ENCODE data around the gene RAB18. TPM values are rescaled to one million over a fixed set of nuclear protein-coding genes. Genes with fewer than 3 reads are reported as not detected.

The RAB18 gene
- total RNA-seq, 1 donor: 47.8 TPM

DNA sequence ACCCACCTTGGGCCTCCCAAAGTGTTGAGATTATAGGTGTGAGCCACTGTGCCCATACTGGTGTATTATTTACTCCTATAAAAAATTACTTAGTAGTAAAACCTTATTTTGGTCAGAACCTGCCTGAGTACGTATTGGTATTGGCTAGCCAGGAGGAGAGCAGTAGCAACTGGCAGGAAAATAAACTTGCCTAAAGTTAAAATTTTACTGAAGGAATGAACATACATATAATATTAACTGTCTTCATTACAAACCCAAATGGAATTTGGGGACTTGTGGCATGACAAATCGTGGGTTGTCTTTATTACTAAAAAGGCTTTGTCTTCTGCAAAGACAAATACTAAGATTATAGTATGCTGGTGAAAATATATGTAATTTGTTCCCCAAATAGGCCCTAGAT, 8.4 kb downstream of the RAB18 start:
- Histone ChIP-seq H3K4me1 (ENCODE audit: insufficient read depth, low read length) (peaks cover 17% of the 10 kb centered on the region), H3K36me3 (ENCODE audit: insufficient read depth, low read length) (peaks cover 17% of the 10 kb centered on the region), H3K79me2 (ENCODE audit: insufficient read depth, low read length) (peaks cover 85% of the 10 kb centered on the region), H3K27me3 (ENCODE audit: insufficient read depth, low read length) (no peaks in the 10 kb centered on the region), H3K27ac (ENCODE audit: low read depth, low read length) (no peak overlapping the region), H2AFZ (ENCODE audit: low read length) (no peak overlapping the region), H3K4me2 (ENCODE audit: insufficient read depth, low read length) (no peak overlapping the region), H4K20me1 (ENCODE audit: insufficient read depth, low read length) (peaks cover 28% of the 10 kb centered on the region), H3K9me3 (ENCODE audit: low read depth, low read length) (no peaks in the 10 kb centered on the region), H3K4me3 (ENCODE audit: insufficient read depth, low read length) (no peak overlapping the region)
- TF ChIP-seq, protein P1, sequence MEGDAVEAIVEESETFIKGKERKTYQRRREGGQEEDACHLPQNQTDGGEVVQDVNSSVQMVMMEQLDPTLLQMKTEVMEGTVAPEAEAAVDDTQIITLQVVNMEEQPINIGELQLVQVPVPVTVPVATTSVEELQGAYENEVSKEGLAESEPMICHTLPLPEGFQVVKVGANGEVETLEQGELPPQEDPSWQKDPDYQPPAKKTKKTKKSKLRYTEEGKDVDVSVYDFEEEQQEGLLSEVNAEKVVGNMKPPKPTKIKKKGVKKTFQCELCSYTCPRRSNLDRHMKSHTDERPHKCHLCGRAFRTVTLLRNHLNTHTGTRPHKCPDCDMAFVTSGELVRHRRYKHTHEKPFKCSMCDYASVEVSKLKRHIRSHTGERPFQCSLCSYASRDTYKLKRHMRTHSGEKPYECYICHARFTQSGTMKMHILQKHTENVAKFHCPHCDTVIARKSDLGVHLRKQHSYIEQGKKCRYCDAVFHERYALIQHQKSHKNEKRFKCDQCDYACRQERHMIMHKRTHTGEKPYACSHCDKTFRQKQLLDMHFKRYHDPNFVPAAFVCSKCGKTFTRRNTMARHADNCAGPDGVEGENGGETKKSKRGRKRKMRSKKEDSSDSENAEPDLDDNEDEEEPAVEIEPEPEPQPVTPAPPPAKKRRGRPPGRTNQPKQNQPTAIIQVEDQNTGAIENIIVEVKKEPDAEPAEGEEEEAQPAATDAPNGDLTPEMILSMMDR (IDR thresholded peaks at IDR 0.05; ENCODE audit: extremely low read depth, low read depth, low read length): no peak
- DNase-seq (ENCODE audit: insufficient read length, low spot score, missing footprints): no peak

DNA sequence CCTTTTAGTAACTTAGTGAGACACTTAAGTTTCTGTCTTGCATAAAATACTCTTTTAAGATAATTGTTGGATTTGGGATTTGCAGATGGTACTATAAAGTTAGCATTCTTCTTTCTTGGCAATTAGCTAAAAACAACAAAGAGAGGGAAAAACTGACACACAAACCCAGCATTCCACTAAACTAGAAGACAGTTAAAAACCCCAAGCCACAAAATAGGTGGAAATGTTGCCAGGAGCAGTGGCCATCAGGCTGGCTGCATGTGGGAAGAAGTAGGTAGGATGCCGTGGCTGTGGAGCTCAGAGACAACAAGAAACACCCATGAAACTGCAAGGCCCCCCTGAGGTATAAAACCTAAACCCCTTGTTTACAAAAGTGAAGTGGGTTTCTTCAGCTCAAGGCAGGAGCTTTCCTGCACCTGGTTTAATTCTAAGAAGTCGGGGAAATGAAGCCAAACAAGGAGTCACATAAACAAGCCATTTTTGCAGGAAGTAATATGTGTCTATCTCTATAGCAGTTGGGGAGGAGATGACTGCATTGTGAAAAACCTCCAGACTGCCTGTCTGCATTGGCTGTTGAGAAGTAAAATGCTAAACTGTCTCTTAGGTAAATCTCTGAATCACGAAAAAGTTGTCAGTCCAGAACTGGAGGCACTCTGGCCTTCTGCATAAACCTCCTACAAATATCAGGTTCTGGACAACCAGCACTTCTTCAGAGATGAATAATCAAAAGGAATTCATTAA, 9.5 kb downstream of the RAB18 start:
- Histone ChIP-seq H3K9me3 (ENCODE audit: low read depth, low read length) (no peaks in the 10 kb centered on the region), H3K4me2 (ENCODE audit: insufficient read depth, low read length) (peak overlapping the region; percentile 33), H4K20me1 (ENCODE audit: insufficient read depth, low read length) (peaks cover 26% of the 10 kb centered on the region), H3K4me3 (ENCODE audit: insufficient read depth, low read length) (no peak overlapping the region), H2AFZ (ENCODE audit: low read length) (no peak overlapping the region), H3K4me1 (ENCODE audit: insufficient read depth, low read length) (peaks cover 17% of the 10 kb centered on the region), H3K27me3 (ENCODE audit: insufficient read depth, low read length) (no peaks in the 10 kb centered on the region), H3K36me3 (ENCODE audit: insufficient read depth, low read length) (peaks cover 17% of the 10 kb centered on the region), H3K79me2 (ENCODE audit: insufficient read depth, low read length) (peaks cover 85% of the 10 kb centered on the region), H3K27ac (ENCODE audit: low read depth, low read length) (peak overlapping the region; percentile 25)
- TF ChIP-seq, protein P1 (IDR thresholded peaks at IDR 0.05; ENCODE audit: extremely low read depth, low read depth, low read length): no peak
- peak; percentile 78 for DNase-seq (ENCODE audit: insufficient read length, low spot score, missing footprints)

DNA sequence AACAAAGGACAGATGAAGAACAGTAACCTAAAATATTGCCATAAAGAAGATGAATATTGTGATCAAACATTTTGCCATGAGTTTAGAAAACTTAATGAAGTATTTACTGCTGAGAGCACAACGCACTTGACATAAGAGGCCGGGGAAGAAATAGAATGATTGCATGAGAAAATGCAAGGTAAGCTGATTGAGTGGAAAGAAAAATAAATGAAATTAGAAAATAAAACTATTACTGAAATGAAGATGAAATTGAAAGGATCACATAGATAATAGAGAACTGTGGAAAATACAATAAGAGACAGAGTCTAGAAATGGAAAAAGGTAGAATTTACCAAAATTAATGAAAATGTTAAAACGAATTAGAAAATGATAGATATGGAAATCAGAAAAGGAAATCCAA, 10.1 kb downstream of the RAB18 start:
- no peak for DNase-seq (ENCODE audit: insufficient read length, low spot score, missing footprints)
- peaks cover 14% of the 10 kb centered on the region for H3K36me3 ChIP-seq (ENCODE audit: insufficient read depth, low read length)
- peaks cover 17% of the 10 kb centered on the region for H3K4me1 ChIP-seq (ENCODE audit: insufficient read depth, low read length)
- TF ChIP-seq, protein P1 (IDR thresholded peaks at IDR 0.05; ENCODE audit: extremely low read depth, low read depth, low read length): no peak
- H3K9me3 ChIP-seq (ENCODE audit: low read depth, low read length): no peaks in the 10 kb centered on the region
- H3K27ac ChIP-seq (ENCODE audit: low read depth, low read length): peak overlapping the region; percentile 25
- no peak overlapping the region for H2AFZ ChIP-seq (ENCODE audit: low read length)
- no peaks in the 10 kb centered on the region for H3K27me3 ChIP-seq (ENCODE audit: insufficient read depth, low read length)
- no peak overlapping the region for H3K4me3 ChIP-seq (ENCODE audit: insufficient read depth, low read length)
- peak overlapping the region; percentile 33 for H3K4me2 ChIP-seq (ENCODE audit: insufficient read depth, low read length)
- peaks cover 20% of the 10 kb centered on the region for H4K20me1 ChIP-seq (ENCODE audit: insufficient read depth, low read length)
- peaks cover 85% of the 10 kb centered on the region for H3K79me2 ChIP-seq (ENCODE audit: insufficient read depth, low read length)

DNA sequence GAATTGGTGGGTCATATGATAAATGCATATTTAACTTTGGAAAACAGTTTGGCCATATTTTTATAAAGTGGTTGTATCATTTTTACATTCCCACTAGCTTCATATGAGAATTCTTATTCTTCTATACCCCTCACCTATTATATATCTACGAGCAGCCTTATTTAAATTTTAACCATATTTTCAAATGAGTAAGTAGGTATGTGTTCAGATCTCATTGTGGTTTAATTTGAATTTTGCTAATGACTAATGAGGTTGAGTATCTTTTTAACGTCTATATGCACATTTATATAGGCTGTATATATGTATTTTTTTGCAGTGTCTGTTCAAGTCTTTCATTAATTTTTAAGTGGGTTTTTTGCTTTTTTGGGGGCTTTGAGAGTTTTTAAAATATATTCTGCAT, 14.2 kb downstream of the RAB18 start:
- H3K4me3 ChIP-seq (ENCODE audit: insufficient read depth, low read length): no peak overlapping the region
- peaks cover 10% of the 10 kb centered on the region for H3K4me1 ChIP-seq (ENCODE audit: insufficient read depth, low read length)
- H3K4me2 ChIP-seq (ENCODE audit: insufficient read depth, low read length): no peak overlapping the region
- H3K36me3 ChIP-seq (ENCODE audit: insufficient read depth, low read length): no peaks in the 10 kb centered on the region
- TF ChIP-seq, protein P1 (IDR thresholded peaks at IDR 0.05; ENCODE audit: extremely low read depth, low read depth, low read length): no peak
- DNase-seq (ENCODE audit: insufficient read length, low spot score, missing footprints): no peak
- H3K27me3 ChIP-seq (ENCODE audit: insufficient read depth, low read length): no peaks in the 10 kb centered on the region
- peaks cover 34% of the 10 kb centered on the region for H4K20me1 ChIP-seq (ENCODE audit: insufficient read depth, low read length)
- no peak overlapping the region for H3K27ac ChIP-seq (ENCODE audit: low read depth, low read length)
- no peaks in the 10 kb centered on the region for H3K9me3 ChIP-seq (ENCODE audit: low read depth, low read length)
- no peak overlapping the region for H2AFZ ChIP-seq (ENCODE audit: low read length)
- H3K79me2 ChIP-seq (ENCODE audit: insufficient read depth, low read length): peaks cover 90% of the 10 kb centered on the region
